ENCODE data around the gene VSIR.
A peak's percentile ranks its signal among the peaks of the same experiment; 100 is the strongest.

VSIR gene

DNA sequence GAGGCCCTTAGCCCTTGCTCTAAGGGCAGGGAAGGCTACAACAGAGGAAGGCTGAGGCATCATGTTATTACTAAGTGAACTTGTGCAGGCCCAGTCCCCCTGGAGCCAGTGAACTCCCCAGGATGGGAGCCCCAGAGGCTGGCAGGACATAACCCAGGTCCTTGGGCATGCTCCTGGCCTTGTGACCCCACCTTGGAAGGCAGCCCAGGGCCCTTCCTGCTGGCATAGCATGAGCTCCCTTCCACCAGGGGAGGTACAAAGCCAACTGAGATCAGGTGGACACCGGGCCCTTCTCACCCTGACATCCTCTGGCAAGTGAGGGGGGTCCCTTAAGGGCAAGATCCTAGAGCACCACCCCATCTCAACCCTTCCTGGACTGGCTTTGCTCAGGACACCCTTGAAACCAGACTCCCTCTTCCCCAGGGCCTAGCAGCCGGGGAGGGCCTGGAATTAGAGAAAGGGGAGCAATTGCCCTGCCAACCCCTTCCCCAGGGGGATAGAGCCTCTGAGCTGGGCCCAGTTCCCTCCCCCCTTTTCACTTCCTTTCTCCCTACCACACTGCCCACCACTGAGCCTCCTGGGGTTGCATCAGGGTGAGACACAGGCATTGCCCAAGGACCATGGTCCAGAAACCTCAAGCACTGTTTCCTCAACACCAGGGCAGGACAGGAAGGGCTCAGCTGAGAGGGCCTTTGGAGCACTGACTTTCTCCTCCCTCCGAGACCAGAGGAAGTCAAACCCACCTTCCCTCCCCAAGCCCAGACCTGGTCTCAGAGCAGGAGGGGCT lies 1.8 kb upstream of the VSIR start:
- Histone ChIP-seq H3K36me3 (ENCODE audit: control insufficient read depth, insufficient read depth, low read length) (no peaks in the 10 kb centered on the region), H3K9me3 (ENCODE audit: control insufficient read depth, low read length) (no peaks in the 10 kb centered on the region), H3K4me1 (ENCODE audit: control insufficient read depth, insufficient read depth, low read length) (peaks cover 53% of the 10 kb centered on the region), H3K4me3 (ENCODE audit: low read length) (no peak overlapping the region), H3K9ac (ENCODE audit: low read length) (no peak overlapping the region), H3K27me3 (ENCODE audit: control insufficient read depth, insufficient read depth, low read length) (no peaks in the 10 kb centered on the region)

DNA sequence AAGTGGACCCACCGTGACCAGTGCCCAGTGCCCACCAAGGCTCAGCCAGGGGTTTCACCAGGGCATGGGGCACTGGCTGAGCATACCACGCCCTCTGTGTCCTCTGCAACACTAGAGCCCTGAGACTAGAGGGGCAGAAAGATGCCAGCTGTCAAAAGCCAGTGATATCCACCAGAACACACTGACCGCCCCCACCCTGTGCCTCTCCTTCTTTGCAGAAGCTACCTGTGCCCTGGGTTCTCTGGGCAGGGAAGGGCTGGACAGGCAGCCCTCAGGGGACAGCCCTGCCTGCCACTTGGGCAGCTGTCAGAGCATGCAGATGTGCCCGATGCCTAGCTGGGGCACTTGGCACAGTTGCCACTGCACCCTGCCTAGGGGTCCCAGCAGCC lies 494 bp downstream of the VSIR start:
- Histone ChIP-seq H3K4me1 (ENCODE audit: control insufficient read depth, insufficient read depth, low read length) (peaks cover 73% of the 10 kb centered on the region), H3K27me3 (ENCODE audit: control insufficient read depth, insufficient read depth, low read length) (no peaks in the 10 kb centered on the region), H3K9ac (ENCODE audit: low read length) (peak overlapping the region; percentile 89), H3K9me3 (ENCODE audit: control insufficient read depth, low read length) (no peaks in the 10 kb centered on the region), H3K36me3 (ENCODE audit: control insufficient read depth, insufficient read depth, low read length) (no peaks in the 10 kb centered on the region), H3K4me3 (ENCODE audit: low read length) (peak overlapping the region; percentile 76)

DNA sequence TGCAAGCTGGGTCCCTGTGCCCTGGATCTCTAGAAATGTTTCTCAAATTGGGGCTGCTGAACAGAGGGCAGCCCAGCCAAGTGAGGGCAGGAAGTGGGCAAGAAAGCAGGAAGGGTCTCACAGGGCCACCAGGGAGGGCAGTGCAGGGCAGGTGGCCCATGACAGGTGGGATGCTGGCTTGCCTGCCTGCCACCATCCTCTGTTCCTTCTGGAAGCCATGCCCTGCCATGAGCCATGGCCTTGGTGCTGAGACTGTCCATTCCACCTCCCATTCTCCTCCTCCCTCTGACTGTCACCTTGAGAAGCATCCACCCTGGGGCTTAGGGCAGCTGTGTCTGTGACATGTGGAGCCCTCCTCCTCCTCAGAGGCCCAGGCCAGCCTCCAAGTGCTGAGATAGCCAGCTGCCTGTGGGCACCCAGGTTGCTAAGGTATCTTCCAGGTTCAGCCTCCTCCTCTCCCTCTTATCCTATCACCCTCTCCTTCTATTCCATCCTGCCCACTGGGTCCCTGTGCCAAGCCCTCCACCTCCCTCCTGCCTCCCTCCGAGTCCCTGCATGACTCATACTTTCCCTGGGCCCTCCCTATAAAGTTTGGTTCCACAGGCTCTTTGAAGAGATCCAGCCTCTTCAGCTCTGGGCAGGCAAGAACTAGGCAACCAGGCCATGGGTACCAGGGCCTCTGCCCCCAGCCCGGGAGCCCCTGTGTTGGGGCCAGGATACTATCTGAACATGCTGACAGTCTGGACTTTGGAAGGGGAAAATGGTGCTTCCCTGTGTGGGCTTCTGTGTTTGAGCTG lies 1.3 kb downstream of the VSIR start:
- Histone ChIP-seq H3K9ac (ENCODE audit: low read length) (peak overlapping the region; percentile 89), H3K4me1 (ENCODE audit: control insufficient read depth, insufficient read depth, low read length) (peaks cover 81% of the 10 kb centered on the region), H3K4me3 (ENCODE audit: low read length) (peak overlapping the region; percentile 76)

DNA sequence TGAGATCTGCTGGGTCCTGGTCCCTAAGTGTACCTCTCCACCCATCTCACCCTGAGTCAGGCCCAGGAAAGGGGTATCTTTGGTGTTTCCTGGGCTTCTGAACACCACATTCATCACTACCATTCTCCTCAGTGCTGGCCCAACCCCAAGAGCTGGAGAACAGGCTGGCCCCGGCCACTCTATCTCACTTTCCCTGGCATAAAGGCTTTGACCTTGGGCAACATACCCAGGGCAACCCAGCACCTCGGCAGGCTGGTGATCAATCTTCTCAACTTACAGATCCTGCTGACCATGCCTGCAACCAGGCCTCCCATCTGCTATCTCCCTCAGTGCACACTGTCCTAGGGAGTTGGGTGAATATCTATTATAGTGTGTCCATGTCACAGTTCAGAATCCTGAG lies 2.1 kb downstream of the VSIR start:
- Histone ChIP-seq H3K9me3 (ENCODE audit: control insufficient read depth, low read length) (no peaks in the 10 kb centered on the region), H3K4me3 (ENCODE audit: low read length) (no peak overlapping the region), H3K36me3 (ENCODE audit: control insufficient read depth, insufficient read depth, low read length) (no peaks in the 10 kb centered on the region), H3K9ac (ENCODE audit: low read length) (peak overlapping the region; percentile 89), H3K27me3 (ENCODE audit: control insufficient read depth, insufficient read depth, low read length) (no peaks in the 10 kb centered on the region), H3K4me1 (ENCODE audit: control insufficient read depth, insufficient read depth, low read length) (peaks cover 82% of the 10 kb centered on the region)

More for the DNA sequence above, 1.3 kb downstream of the VSIR start:
- no peaks in the 10 kb centered on the region for H3K9me3 ChIP-seq (ENCODE audit: control insufficient read depth, low read length)
- H3K27me3 ChIP-seq (ENCODE audit: control insufficient read depth, insufficient read depth, low read length): no peaks in the 10 kb centered on the region
- H3K36me3 ChIP-seq (ENCODE audit: control insufficient read depth, insufficient read depth, low read length): no peaks in the 10 kb centered on the region

DNA sequence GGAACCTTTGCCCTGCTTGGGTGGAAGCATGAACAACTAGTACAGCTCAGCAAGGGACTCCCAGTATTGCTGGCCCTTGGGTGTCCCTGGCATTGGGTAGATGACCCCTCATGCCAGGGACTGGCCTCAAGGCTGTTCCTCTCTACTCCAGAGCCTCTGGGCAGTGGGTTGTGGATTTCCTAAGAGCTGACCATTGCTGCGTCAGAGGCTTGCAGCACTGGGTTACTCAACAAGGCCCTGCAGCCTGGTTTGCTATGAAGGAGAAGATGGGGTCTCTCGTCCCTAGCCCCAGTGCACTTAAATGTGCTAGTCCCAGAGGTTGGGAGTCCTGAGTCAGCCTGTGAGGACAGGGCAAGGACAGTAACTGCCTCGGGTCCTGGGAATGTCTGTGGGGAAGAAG lies 2.5 kb downstream of the VSIR start:
- Histone ChIP-seq H3K36me3 (ENCODE audit: control insufficient read depth, insufficient read depth, low read length) (no peaks in the 10 kb centered on the region), H3K4me1 (ENCODE audit: control insufficient read depth, insufficient read depth, low read length) (peaks cover 86% of the 10 kb centered on the region), H3K27me3 (ENCODE audit: control insufficient read depth, insufficient read depth, low read length) (no peaks in the 10 kb centered on the region), H3K4me3 (ENCODE audit: low read length) (no peak overlapping the region), H3K9ac (ENCODE audit: low read length) (peak overlapping the region; percentile 89), H3K9me3 (ENCODE audit: control insufficient read depth, low read length) (no peaks in the 10 kb centered on the region)

DNA sequence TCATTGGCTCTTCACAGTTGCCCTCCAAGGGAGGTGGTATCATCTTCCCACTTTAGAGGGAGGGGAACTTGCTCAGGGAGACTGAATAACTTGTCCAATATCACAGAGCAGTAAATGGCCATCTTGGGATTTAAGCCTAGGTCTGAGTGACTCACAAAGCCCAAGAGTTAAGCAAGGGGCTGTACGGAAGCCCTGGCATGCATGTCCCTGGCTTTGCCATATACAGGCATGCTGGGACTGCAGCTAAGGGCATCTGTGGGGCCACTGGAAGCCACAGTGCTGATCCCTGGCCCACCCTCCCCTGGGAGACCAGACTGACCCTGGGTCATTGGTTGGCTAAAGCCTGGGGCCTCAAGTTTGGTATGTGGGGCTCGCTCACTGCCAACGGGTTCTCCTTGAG lies 3.1 kb downstream of the VSIR start:
- no peak overlapping the region for H3K9ac ChIP-seq (ENCODE audit: low read length)
- H3K4me3 ChIP-seq (ENCODE audit: low read length): no peak overlapping the region
- no peaks in the 10 kb centered on the region for H3K9me3 ChIP-seq (ENCODE audit: control insufficient read depth, low read length)
- no peaks in the 10 kb centered on the region for H3K36me3 ChIP-seq (ENCODE audit: control insufficient read depth, insufficient read depth, low read length)
- H3K4me1 ChIP-seq (ENCODE audit: control insufficient read depth, insufficient read depth, low read length): peaks cover 91% of the 10 kb centered on the region
- no peaks in the 10 kb centered on the region for H3K27me3 ChIP-seq (ENCODE audit: control insufficient read depth, insufficient read depth, low read length)

DNA sequence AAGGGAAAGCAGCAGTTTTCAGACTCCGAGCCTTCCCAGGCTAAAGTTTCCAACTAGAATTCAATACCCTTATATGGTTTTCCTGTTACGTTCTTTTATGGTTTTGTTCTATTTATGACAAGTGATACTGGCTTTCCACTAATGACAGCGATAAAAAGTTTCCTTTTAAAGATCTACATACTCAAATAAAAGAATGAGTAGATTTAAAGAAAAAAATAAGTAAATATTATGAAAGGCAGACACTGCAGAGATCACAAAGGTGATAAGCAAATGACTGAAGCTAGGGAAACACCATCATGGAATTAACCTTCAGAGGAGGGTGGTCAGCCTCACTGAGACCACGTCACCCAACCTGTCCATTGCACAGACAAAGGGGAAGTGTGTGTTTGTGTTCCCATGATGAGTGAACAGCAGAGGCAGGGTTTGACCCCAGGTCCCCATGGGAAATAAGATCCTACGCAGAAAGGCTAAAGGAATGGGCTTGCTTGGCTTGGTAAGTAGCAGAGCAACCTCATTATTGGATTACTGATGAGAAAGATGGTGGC lies 4.0 kb downstream of the VSIR start:
- Histone ChIP-seq H3K9ac (ENCODE audit: low read length) (no peak overlapping the region), H3K9me3 (ENCODE audit: control insufficient read depth, low read length) (no peaks in the 10 kb centered on the region), H3K27me3 (ENCODE audit: control insufficient read depth, insufficient read depth, low read length) (no peaks in the 10 kb centered on the region), H3K4me3 (ENCODE audit: low read length) (no peak overlapping the region), H3K4me1 (ENCODE audit: control insufficient read depth, insufficient read depth, low read length) (peaks cover 93% of the 10 kb centered on the region), H3K36me3 (ENCODE audit: control insufficient read depth, insufficient read depth, low read length) (no peaks in the 10 kb centered on the region)

DNA sequence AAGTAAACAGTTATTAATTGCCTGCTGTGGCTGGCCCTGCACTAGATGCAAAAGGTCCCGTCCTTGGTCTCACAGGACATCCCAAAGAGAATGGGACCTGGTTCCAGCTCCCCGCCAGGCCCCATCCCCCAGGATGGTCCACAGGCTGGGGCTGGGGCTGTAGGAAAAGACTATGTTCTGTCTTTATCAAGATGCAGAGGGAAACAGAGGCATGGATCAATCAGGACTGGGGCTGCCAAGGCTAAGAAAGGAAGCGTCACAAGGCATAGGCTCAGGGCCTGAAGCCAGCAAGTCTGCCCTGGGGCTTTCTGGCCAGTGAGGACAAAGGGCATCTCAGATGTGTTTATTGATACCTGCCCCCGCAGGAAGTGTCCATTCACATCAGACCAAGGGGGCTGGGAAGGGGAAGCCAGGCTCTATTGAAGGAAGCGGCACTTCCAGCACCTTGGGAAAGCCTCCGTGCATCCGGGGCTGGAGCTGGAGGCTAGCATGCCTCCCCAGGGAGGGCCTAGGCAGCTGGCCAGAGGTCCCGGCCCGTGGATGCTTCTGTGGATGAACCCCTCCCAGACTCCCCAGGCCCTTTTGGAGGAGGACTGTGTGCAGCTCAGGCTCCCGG lies 5.8 kb downstream of the VSIR start:
- H3K9me3 ChIP-seq (ENCODE audit: control insufficient read depth, low read length): no peaks in the 10 kb centered on the region
- peaks cover 81% of the 10 kb centered on the region for H3K4me1 ChIP-seq (ENCODE audit: control insufficient read depth, insufficient read depth, low read length)
- H3K36me3 ChIP-seq (ENCODE audit: control insufficient read depth, insufficient read depth, low read length): peaks cover under 1% of the 10 kb centered on the region
- H3K9ac ChIP-seq (ENCODE audit: low read length): no peak overlapping the region
- H3K4me3 ChIP-seq (ENCODE audit: low read length): no peak overlapping the region
- no peaks in the 10 kb centered on the region for H3K27me3 ChIP-seq (ENCODE audit: control insufficient read depth, insufficient read depth, low read length)

DNA sequence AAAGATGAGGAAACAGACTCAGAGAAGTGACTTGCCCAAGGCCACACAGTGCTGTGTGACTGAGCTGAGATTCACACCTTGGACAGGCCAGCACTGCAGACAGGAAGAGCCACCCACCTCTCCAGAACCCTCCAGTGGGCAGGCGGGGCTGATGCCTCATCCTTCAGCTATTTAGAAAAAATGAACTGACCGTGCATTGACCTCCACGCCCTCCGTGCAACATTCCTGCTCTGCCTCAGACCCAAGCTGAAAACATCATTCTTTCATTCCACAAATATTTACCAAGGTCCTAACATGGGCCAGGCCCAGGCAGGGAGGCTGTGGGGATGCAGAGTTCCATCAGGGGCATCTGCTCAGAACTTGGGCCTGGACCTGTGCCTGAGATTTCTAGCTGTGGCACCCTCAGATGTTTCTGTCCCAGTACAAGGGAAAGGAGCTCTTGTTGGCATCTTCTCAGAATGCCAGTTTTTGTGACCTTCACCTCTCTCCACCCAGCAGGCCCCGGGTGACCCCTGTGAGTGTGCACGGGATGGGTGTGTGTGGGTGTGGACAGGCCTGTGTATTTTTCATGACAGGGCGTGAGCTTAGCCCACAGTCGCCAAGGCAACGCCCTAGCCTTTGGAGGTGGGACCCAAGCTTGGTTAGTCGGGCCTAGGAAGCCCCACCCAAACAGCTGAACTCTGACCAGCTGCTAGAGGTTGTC lies 6.5 kb downstream of the VSIR start:
- H3K36me3 ChIP-seq (ENCODE audit: control insufficient read depth, insufficient read depth, low read length): peaks cover 7% of the 10 kb centered on the region
- peak overlapping the region; percentile 3 for H3K4me3 ChIP-seq (ENCODE audit: low read length)
- peaks cover 81% of the 10 kb centered on the region for H3K4me1 ChIP-seq (ENCODE audit: control insufficient read depth, insufficient read depth, low read length)
- H3K9me3 ChIP-seq (ENCODE audit: control insufficient read depth, low read length): no peaks in the 10 kb centered on the region
- peak overlapping the region; percentile 32 for H3K9ac ChIP-seq (ENCODE audit: low read length)
- H3K27me3 ChIP-seq (ENCODE audit: control insufficient read depth, insufficient read depth, low read length): no peaks in the 10 kb centered on the region

DNA sequence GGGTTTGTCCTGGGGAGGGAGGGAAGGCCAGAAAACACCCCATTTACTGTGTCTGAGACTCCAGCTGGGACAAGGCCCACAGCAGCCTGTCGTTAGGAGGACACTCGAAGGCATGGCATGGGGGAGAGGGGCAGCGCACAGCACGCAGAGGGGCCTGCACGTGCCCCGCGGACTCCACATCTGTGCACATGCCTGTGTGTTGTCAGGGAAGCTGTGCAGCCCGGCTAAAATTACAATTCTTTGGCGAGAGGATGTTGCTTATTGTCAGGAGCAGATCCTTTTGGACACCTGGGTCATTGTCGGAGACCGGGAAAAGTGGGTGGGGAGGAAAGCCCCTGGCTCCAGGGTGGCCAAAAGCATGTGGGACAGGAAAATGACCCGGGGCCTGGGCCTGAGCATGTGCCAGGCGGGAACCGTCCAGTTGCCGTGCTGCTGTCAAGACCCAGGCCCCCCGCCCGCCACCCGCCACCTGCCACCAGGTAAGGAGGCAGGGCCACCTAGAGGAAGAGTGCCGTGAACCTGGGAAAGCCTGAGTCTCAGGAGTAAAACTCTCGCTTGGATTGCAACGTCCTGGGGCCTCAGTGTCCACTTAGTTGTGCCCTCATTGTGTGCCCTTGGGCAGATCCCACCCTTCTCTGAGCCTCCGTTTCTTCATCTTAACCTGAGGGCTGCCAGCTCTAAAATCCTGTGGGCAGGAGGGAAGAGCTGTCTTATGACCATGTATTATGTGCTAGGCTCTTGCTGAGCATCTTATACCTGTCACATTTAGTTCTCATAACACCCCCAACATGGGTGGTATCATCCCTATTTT lies 7.2 kb downstream of the VSIR start:
- Histone ChIP-seq H3K4me1 (ENCODE audit: control insufficient read depth, insufficient read depth, low read length) (peaks cover 74% of the 10 kb centered on the region), H3K4me3 (ENCODE audit: low read length) (peak overlapping the region; percentile 3), H3K9ac (ENCODE audit: low read length) (peak overlapping the region; percentile 32), H3K9me3 (ENCODE audit: control insufficient read depth, low read length) (no peaks in the 10 kb centered on the region), H3K27me3 (ENCODE audit: control insufficient read depth, insufficient read depth, low read length) (no peaks in the 10 kb centered on the region), H3K36me3 (ENCODE audit: control insufficient read depth, insufficient read depth, low read length) (peaks cover 12% of the 10 kb centered on the region)
